Measurements from ENCODE around the gene KDM2B.

DNA sequence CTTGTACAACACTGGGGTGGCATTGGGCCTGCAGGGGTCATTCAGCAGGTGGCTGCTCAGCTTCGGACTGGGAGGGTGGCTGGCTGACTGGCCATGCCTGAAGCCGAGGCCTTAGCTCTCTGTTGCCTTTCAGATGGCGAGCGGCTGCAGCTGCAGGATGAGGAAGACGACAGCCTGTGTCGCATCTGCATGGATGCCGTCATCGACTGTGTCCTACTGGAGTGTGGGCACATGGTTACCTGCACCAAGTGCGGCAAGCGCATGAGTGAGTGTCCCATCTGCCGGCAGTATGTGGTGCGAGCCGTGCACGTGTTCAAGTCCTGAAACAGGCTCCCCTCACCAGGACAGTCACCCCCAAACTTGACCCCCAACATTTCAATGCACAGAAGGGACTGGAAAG lies 157.6 kb downstream of the KDM2B start:
- TF ChIP-seq CTCF (IDR thresholded peaks at IDR 0.05) (no peak), ZFX (IDR thresholded peaks at IDR 0.05; ENCODE audit: borderline replicate concordance) (no peak)

Measured in 22Rv1 (cell line).